ENCODE data around the gene LRRC61.
"Not testable (repeated sequence)": the region's sequence is repeated elsewhere in the genome, so short reads cannot be mapped to it uniquely, and the experiment has no call there.

Gene LRRC61

GRCh38 chr7:150382123-150382843, 59.1 kb downstream of the LRRC61 start:
- H3K4me3 ChIP-seq (ENCODE audit: low read depth, low read length) = no peak overlapping the region
- TF ChIP-seq, protein P1, sequence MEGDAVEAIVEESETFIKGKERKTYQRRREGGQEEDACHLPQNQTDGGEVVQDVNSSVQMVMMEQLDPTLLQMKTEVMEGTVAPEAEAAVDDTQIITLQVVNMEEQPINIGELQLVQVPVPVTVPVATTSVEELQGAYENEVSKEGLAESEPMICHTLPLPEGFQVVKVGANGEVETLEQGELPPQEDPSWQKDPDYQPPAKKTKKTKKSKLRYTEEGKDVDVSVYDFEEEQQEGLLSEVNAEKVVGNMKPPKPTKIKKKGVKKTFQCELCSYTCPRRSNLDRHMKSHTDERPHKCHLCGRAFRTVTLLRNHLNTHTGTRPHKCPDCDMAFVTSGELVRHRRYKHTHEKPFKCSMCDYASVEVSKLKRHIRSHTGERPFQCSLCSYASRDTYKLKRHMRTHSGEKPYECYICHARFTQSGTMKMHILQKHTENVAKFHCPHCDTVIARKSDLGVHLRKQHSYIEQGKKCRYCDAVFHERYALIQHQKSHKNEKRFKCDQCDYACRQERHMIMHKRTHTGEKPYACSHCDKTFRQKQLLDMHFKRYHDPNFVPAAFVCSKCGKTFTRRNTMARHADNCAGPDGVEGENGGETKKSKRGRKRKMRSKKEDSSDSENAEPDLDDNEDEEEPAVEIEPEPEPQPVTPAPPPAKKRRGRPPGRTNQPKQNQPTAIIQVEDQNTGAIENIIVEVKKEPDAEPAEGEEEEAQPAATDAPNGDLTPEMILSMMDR (IDR thresholded peaks at IDR 0.05; ENCODE audit: low read depth, low read length) = no peak
- in situ Hi-C loops (cut with HindIII; ENCODE audit: low sequenced_read_pairs) = no loop called here
- DNase-seq (ENCODE audit: low read depth, low spot score) = no peak

DNA sequence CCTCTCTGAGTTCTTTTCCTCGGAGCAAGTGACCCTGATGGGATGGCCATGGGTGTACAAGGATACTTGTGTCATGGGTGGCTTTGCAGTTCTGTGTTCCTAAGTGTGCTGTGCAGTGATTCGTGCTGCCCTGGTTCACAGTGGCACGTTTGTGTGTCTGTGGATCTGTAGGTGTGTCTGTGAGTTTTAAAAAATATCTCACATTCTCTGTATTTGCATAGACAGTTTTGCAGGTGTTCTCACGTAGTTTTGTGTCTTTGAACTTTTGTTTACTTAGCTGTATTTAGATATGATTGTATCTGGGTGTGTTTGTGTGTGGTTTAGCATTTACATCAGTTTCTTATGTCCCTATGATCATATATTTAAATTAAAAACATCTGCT, 59.7 kb downstream of the LRRC61 start:
- no peak for DNase-seq (ENCODE audit: low read depth, low spot score)
- H3K4me3 ChIP-seq (ENCODE audit: low read depth, low read length) = no peak overlapping the region
- in situ Hi-C loops (cut with HindIII; ENCODE audit: low sequenced_read_pairs) = no loop called here
- TF ChIP-seq, protein P1 (IDR thresholded peaks at IDR 0.05; ENCODE audit: low read depth, low read length) = no peak

DNA sequence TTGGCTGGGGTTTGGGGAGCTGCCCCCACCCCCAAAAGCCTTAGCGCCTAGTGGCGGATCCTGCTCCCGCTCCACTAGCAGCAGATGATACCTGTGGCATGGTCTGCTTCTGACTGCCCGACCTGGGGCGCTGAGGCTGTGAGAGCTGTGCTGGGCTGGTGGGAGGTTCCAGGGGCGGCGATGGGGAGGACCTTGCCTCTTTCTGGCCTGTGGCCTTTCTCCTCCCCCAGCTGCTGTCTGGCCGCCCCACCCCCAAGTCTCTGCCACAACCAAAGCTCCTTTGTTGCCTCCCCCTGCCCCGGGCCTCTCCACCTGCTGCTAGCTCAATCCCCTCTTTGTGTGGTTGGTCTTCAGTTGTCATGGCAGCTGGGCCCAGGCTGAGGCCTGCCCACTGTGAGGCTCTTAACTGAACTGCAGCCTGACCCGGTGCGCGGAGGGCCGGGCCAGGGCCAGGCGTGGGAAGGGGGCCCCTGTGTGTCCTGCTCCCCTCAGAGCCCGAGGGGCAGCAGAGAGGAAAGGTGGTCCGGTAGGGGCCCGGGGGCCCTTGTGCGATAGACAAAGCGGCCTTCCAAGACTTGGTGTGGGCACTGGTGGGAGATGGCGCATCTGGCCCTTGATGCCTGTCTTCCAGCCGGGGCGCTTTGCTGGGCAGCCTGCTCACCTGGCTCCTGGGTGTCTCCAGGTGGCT, 60.7 kb downstream of the LRRC61 start:
- H3K4me3 ChIP-seq (ENCODE audit: low read depth, low read length) = no peak overlapping the region
- TF ChIP-seq, protein P1 (IDR thresholded peaks at IDR 0.05; ENCODE audit: low read depth, low read length) = no peak
- DNase-seq (ENCODE audit: low read depth, low spot score) = no peak
- in situ Hi-C loops (cut with HindIII; ENCODE audit: low sequenced_read_pairs) = no loop called here

DNA sequence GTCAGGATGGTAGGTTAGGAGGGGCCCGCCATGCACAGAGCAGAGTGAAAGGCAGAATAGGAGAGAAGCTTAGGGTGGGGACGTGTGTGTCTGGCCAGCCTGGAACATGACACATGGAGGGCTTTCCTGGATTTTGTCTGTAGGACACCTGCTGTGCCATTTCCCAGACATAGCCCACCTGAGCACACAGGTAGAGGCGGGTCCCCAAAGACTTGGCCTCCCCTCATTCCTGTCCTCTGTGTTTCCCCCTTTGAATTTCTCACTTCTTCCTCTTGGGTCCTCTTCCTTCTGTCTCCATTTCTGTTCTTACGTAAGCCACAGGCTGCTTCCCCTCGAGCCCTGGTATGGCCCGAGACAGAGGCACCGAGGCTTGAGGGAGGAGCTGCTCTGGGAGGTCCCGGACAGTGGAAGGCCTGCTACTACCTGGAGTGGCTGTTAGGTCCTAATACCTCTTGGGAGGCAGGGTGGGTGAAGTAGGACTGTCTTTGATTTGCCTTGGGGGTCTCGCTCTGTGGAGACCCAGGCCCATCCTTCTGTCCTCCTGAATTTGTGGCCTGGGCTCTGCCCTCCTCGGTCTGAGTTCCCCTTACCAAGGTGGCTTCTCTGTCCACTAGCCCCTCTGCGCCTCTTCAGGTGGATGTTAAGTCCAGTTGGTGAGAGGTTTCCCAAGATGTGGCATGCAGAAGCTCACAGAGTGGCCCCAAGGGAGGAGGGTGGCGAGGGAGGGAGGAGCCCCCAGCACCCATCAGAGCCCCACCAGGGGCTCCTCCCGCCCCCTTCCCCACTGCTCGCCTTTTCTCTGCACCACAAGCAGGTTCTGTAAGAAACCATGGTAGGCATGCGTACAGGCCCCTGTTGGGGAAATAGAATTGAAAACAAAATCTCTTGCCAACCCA, 61.5 kb downstream of the LRRC61 start:
- no peak for DNase-seq (ENCODE audit: low read depth, low spot score)
- no peak overlapping the region for H3K4me3 ChIP-seq (ENCODE audit: low read depth, low read length)
- in situ Hi-C loops (cut with HindIII; ENCODE audit: low sequenced_read_pairs) = no loop called here
- TF ChIP-seq, protein P1 (IDR thresholded peaks at IDR 0.05; ENCODE audit: low read depth, low read length) = no peak

DNA sequence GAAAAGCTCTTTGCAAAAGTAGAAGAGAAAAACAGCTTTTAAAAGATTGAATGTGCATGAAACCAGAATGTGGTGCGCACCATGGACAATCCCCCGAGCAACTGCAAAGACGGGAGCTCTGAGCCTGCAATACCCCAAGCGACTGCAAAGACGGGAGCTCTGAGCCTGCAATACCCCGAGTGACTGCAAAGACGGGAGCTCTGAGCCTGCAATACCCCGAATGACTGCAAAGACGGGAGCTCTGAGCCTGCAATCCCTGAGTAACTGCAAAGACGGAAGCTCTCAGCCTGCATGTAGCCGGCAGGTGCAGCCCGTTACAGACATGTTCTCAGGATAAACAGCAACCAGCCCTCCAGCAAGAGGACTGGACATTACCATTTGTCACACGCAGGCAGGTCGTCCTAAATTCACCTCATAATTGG, 62.2 kb downstream of the LRRC61 start:
- TF ChIP-seq, protein P1 (IDR thresholded peaks at IDR 0.05; ENCODE audit: low read depth, low read length) = no peak
- in situ Hi-C loops (cut with HindIII; ENCODE audit: low sequenced_read_pairs) = no loop called here
- DNase-seq (ENCODE audit: low read depth, low spot score) = no peak
- H3K4me3 ChIP-seq (ENCODE audit: low read depth, low read length) = no peak overlapping the region

DNA sequence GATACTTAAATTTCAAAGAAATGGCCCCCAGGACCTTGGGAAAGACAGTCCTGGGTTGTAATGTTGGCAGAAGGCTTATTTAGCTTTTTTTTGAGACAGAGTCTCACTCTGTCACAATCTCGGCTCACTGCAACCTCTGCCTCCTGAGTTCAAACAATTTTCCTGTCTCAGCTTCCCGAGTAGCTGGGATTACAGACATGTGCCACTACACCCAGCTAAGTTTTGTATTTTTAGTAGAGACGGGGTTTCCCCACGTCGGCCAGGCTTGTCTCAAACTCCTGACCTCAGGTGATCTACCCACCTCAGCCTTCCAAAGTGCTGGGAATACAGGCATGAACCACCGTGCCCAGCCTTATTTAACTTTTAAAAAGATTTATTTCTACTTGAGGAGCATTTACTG, 62.7 kb downstream of the LRRC61 start:
- DNase-seq (ENCODE audit: low read depth, low spot score); H3K4me3 ChIP-seq (ENCODE audit: low read depth, low read length); in situ Hi-C loops (cut with HindIII; ENCODE audit: low sequenced_read_pairs): not testable (repeated sequence)

Data from astrocyte of the spinal cord (primary cell).